Neural cell (in vitro differentiated cells): ENCODE measurements around the gene CRAT. TPM values are rescaled to one million over a fixed set of nuclear protein-coding genes. Genes with fewer than 3 reads are reported as not detected.
A peak's percentile ranks its signal among the peaks of the same experiment; 100 is the strongest.

ENCODE experiments used
- H2AFZ ChIP-seq: fragments of 200-600, 300-800 bp; sonication (generic), shearing (Covaris generic); 2 replicates; pipeline ENCODE4 v1.6.0; 2014; ENCODE audit warnings: low read depth, mild to moderate bottlenecking, antibody characterized with exemption, low read length, moderate library complexity
- H3F3A ChIP-seq: fragments of 200-600 bp; shearing (Covaris generic); 2 replicates; pipeline ENCODE4 v1.6.1; 2016; ENCODE audit warnings: mild to moderate bottlenecking, moderate library complexity, mixed read lengths, antibody characterized with exemption, low read length; ENCODE audit not compliant: insufficient read depth, poor library complexity, severe bottlenecking
- H3K27ac ChIP-seq: fragments of 200-600, 300-800 bp; sonication (generic), shearing (Covaris generic); 2 replicates; pipeline ENCODE4 v1.5.1; 2014; ENCODE audit warnings: mild to moderate bottlenecking, low read length, moderate library complexity
- H3K27me3 ChIP-seq: fragments of 300-800, 200-600 bp; sonication (generic), shearing (Covaris generic); 2 replicates; pipeline ENCODE4 v1.6.0; 2014; ENCODE audit warnings: mild to moderate bottlenecking, low read depth, low read length, moderate library complexity; ENCODE audit not compliant: insufficient read depth
- H3K36me3 ChIP-seq: fragments of 300-800, 200-600 bp; sonication (generic), shearing (Covaris generic); 2 replicates; pipeline ENCODE4 v1.5.1; 2014; ENCODE audit warnings: mild to moderate bottlenecking, antibody characterized with exemption, low read length, moderate library complexity; ENCODE audit not compliant: insufficient read depth
- H3K4me2 ChIP-seq: fragments of 300-800, 200-600 bp; sonication (generic), shearing (Covaris generic); 2 replicates; pipeline ENCODE4 v1.6.0; 2014; ENCODE audit warnings: mild to moderate bottlenecking, low read length
- H3K4me3 ChIP-seq: fragments of 300-800, 200-600 bp; sonication (generic), shearing (Covaris generic); 2 replicates; pipeline ENCODE4 v1.5.1; 2014; ENCODE audit warnings: mild to moderate bottlenecking, low read length, moderate library complexity
- H3K79me2 ChIP-seq: fragments of 200-600 bp; shearing (Covaris generic); replicated peaks from 2 replicates; pipeline ENCODE4 v1.6.0; 2014; ENCODE audit warnings: mild to moderate bottlenecking, low read length, moderate library complexity; ENCODE audit not compliant: insufficient read depth
- H3K9ac ChIP-seq: fragments of 300-800, 200-600 bp; sonication (generic), shearing (Covaris generic); 2 replicates; pipeline ENCODE4 v1.6.1; 2016; ENCODE audit warnings: mild to moderate bottlenecking, low read length, mixed read lengths
- H3K9me2 ChIP-seq: fragments of 200-600 bp; shearing (Covaris generic); 2 replicates; pipeline ENCODE4 v1.6.1; 2016; ENCODE audit warnings: mild to moderate bottlenecking, low read length, mixed read lengths; ENCODE audit not compliant: insufficient read depth
- H3K9me3 ChIP-seq: fragments of 200-600, 300-800 bp; sonication (generic), shearing (Covaris generic); 2 replicates; pipeline ENCODE4 v1.6.1; 2016; ENCODE audit warnings: mild to moderate bottlenecking, mixed run types, low read length, moderate library complexity, mixed read lengths
- H4K20me1 ChIP-seq: fragments of 200-600 bp; shearing (Covaris generic); 2 replicates; pipeline ENCODE4 v1.6.1; 2016; ENCODE audit warnings: mild to moderate bottlenecking, mixed run types; ENCODE audit not compliant: insufficient read depth
- EP300 ChIP-seq: fragments of 450-650 bp; conservative IDR thresholded peaks from 2 replicates; pipeline ENCODE4 v1.6.1; 2014; ENCODE audit warnings: antibody characterized with exemption, mild to moderate bottlenecking, moderate library complexity; ENCODE audit not compliant: poor library complexity, severe bottlenecking
- EZH2 ChIP-seq: fragments of 200-600, 300-800 bp; shearing (Covaris generic), sonication (generic); IDR thresholded peaks from 2 replicates; pipeline ENCODE4 v1.6.1; 2014; ENCODE audit warnings: antibody characterized with exemption, low read length, borderline replicate concordance, mild to moderate bottlenecking; ENCODE audit not compliant: insufficient read depth, poor library complexity, severe bottlenecking
- MXI1 ChIP-seq: fragments of 450-650 bp; conservative IDR thresholded peaks from 2 replicates; pipeline ENCODE4 v1.6.1; 2014; ENCODE audit warnings: antibody characterized with exemption, mild to moderate bottlenecking; ENCODE audit not compliant: poor library complexity, severe bottlenecking
- POLR2AphosphoS5 ChIP-seq: IDR thresholded peaks from 2 replicates; pipeline ENCODE4 v1.6.1; 2012
- RAD21 ChIP-seq: fragments of 450-650 bp; conservative IDR thresholded peaks from 2 replicates; pipeline ENCODE4 v1.6.1; 2014; ENCODE audit warnings: antibody characterized with exemption, mild to moderate bottlenecking, moderate library complexity
- SMC3 ChIP-seq: fragments of 450-650 bp; conservative IDR thresholded peaks from 2 replicates; pipeline ENCODE4 v1.6.1; 2014; ENCODE audit warnings: antibody characterized with exemption, mild to moderate bottlenecking, moderate library complexity; ENCODE audit not compliant: poor library complexity
- TAF1 ChIP-seq: IDR thresholded peaks from 2 replicates; pipeline ENCODE4 v1.6.1; 2012; ENCODE audit warnings: low read depth
- polyA plus RNA-seq: library from polyadenylated mRNA; depleted of rRNA; stranded (reverse); fragments of >200 nt; gene quantifications from 2 replicates; pipeline ENCODE4 v1.2.3, GENCODE V29; 2014
- TF ChIP-seq, protein P1 (sequence below): IDR thresholded peaks from 2 replicates; pipeline ENCODE4 v1.6.1; 2012; ENCODE audit warnings: borderline replicate concordance
- TF ChIP-seq, protein P2 (sequence below): fragments of 450-650 bp; IDR thresholded peaks from 2 replicates; pipeline ENCODE4 v1.5.1; 2014; ENCODE audit warnings: antibody characterized with exemption, mild to moderate bottlenecking, moderate library complexity; ENCODE audit not compliant: poor library complexity, severe bottlenecking

Gene CRAT
- polyA plus RNA-seq, 1 donor from 2014 or later, result 14.3 TPM

DNA sequence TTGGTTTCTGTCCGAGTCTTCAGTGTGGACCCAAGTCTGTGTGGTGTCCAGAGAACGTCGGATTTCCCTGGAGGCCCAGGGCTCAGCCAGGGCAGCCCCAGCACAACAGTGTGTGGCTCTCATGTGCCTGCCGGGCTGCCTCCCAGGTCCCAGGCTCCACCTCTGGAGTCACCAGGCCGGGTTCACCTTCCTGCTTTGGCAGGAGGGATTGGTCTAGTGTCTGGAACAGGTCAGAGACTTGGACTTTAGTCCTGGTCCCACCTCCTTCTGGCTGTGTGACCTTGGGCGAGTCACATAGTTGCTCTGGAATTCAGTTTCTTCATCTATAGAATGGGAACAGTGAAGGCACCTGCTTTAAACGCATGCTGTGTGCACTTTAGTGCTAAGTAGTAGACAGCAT is 26.5 kb downstream of the CRAT start:
- Histone ChIP-seq H3K36me3 (no peaks in the 10 kb centered on the region), H2AFZ (no peak overlapping the region), H3K9ac (no peak overlapping the region), H3K79me2 (peaks cover 18% of the 10 kb centered on the region), H3K27me3 (no peaks in the 10 kb centered on the region), H3K27ac (no peak overlapping the region), H3K4me3 (no peak overlapping the region), H3F3A (no peaks in the 10 kb centered on the region), H4K20me1 (no peaks in the 10 kb centered on the region), H3K9me3 (no peaks in the 10 kb centered on the region), H3K9me2 (no peaks in the 10 kb centered on the region), H3K4me2 (no peak overlapping the region)
- TF ChIP-seq RAD21 (no peak), EP300 (no peak), TAF1 (no peak), POLR2AphosphoS5 (no peak), SMC3 (no peak), MXI1 (no peak), EZH2 (no peak)
- TF ChIP-seq, protein P1, sequence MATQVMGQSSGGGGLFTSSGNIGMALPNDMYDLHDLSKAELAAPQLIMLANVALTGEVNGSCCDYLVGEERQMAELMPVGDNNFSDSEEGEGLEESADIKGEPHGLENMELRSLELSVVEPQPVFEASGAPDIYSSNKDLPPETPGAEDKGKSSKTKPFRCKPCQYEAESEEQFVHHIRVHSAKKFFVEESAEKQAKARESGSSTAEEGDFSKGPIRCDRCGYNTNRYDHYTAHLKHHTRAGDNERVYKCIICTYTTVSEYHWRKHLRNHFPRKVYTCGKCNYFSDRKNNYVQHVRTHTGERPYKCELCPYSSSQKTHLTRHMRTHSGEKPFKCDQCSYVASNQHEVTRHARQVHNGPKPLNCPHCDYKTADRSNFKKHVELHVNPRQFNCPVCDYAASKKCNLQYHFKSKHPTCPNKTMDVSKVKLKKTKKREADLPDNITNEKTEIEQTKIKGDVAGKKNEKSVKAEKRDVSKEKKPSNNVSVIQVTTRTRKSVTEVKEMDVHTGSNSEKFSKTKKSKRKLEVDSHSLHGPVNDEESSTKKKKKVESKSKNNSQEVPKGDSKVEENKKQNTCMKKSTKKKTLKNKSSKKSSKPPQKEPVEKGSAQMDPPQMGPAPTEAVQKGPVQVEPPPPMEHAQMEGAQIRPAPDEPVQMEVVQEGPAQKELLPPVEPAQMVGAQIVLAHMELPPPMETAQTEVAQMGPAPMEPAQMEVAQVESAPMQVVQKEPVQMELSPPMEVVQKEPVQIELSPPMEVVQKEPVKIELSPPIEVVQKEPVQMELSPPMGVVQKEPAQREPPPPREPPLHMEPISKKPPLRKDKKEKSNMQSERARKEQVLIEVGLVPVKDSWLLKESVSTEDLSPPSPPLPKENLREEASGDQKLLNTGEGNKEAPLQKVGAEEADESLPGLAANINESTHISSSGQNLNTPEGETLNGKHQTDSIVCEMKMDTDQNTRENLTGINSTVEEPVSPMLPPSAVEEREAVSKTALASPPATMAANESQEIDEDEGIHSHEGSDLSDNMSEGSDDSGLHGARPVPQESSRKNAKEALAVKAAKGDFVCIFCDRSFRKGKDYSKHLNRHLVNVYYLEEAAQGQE, result no peak
- TF ChIP-seq, protein P2, sequence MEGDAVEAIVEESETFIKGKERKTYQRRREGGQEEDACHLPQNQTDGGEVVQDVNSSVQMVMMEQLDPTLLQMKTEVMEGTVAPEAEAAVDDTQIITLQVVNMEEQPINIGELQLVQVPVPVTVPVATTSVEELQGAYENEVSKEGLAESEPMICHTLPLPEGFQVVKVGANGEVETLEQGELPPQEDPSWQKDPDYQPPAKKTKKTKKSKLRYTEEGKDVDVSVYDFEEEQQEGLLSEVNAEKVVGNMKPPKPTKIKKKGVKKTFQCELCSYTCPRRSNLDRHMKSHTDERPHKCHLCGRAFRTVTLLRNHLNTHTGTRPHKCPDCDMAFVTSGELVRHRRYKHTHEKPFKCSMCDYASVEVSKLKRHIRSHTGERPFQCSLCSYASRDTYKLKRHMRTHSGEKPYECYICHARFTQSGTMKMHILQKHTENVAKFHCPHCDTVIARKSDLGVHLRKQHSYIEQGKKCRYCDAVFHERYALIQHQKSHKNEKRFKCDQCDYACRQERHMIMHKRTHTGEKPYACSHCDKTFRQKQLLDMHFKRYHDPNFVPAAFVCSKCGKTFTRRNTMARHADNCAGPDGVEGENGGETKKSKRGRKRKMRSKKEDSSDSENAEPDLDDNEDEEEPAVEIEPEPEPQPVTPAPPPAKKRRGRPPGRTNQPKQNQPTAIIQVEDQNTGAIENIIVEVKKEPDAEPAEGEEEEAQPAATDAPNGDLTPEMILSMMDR, result no peak

DNA sequence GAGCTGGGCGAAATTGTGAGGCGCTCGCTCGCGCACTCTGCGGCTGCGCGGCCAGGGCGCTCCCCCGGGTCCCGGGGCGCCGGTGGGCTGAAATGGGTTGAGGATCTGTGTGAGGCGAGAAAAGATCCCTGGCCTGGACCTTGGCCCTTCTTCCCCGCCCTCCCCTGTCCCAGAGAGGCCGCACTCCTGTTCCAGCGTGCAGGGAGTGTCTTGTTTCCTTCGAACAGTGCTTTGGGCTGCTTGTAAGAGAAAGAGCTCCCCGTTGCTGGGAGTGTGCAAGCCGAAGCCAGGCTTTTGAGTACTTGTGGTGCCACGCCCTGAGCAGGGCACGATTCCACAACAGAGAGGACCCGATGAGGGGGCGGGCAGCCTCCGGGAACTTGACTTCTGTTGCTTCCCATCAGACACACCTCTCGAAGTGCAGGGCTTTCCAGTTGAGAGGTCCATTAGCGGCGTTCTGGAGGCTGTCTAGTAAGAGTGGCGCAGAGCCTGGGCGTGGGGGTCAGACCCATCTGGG is 29.1 kb downstream of the CRAT start:
- Histone ChIP-seq H3F3A (no peaks in the 10 kb centered on the region), H3K9ac (peak overlapping the region; percentile 83), H2AFZ (peak overlapping the region; percentile 46), H3K4me2 (peak overlapping the region; percentile 95), H3K9me3 (no peaks in the 10 kb centered on the region), H3K36me3 (no peaks in the 10 kb centered on the region), H3K27me3 (no peaks in the 10 kb centered on the region), H3K9me2 (no peaks in the 10 kb centered on the region), H3K79me2 (peaks cover 18% of the 10 kb centered on the region), H3K27ac (peak overlapping the region; percentile 91), H3K4me3 (peak overlapping the region; percentile 86), H4K20me1 (no peaks in the 10 kb centered on the region)
- TF ChIP-seq SMC3, result no peak
- TF ChIP-seq EZH2, result no peak
- TF ChIP-seq TAF1, result no peak
- no peak for TF ChIP-seq MXI1
- TF ChIP-seq, protein P2, result no peak
- no peak for TF ChIP-seq POLR2AphosphoS5
- TF ChIP-seq, protein P1, result no peak
- TF ChIP-seq EP300, result no peak
- TF ChIP-seq RAD21, result no peak
